HUDEP-2 (cell line): Measurements from ENCODE around the gene RPL19.
"Not testable (repeated sequence)": the region's sequence is repeated elsewhere in the genome, so short reads cannot be mapped to it uniquely, and the experiment has no call there.

Source experiments
- DNase-seq, 76 experiments: peaks; one replicate each; lab custom pipeline; 2025; ENCODE audit not compliant: unreplicated experiment in 76 of 76; lab: John Stamatoyannopoulos, UW

RPL19 gene

DNA sequence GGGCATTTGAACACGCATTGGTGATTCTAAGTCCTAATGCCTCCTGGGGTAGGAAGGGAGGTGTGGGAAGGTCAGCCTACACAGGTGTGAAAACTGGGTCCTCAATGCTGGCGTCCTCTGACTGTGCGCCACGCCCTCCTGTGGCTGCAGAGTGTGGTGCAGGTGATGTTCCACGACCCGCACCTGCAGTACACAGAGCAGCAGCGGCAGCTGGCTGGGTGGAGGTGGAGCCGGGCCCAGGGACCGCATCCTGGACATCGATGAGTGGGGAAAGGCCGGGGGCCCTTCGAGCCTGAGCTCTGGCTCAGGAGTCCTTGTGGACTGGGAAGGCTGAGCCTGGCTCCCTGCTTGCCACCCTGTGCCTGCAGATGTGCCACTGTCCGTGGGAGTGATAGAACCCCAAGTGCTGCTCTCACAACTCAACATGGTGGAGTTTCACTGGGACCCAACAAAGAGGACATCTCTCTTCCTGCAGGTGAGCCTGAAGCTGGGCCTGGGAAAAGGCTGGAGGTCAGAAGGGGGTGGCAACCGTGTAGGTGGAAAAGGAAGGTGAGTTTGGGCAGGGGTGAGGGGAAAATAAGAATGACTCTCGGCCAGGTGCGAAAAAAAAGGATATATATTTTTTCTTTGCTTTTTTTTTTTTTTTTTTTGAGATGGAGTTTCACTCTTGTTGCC, 39.7 kb downstream of the RPL19 start:
- peak in 30 of 76 experiments; percentile 4 to 52 (median 19) for DNase-seq

DNA sequence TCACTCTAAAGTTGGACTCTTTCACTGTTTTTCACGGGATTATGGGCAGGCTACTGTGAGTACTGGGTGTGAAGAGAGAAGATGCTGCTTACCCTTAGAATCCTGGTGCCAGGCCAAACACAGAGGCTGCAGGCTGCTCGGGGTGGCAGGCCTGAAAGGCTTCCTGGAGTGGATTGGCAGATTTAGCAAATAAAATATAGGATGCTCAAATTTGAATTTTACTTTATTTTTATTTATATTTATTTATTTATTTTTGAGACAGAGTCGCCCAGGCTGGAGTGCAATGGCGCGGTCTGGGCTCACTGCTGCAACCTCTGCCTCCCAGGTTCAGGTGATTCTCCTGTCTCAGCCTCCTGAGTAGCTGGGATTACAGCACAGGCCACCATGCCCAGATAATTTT, 40.5 kb downstream of the RPL19 start:
- DNase-seq: no peak

DNA sequence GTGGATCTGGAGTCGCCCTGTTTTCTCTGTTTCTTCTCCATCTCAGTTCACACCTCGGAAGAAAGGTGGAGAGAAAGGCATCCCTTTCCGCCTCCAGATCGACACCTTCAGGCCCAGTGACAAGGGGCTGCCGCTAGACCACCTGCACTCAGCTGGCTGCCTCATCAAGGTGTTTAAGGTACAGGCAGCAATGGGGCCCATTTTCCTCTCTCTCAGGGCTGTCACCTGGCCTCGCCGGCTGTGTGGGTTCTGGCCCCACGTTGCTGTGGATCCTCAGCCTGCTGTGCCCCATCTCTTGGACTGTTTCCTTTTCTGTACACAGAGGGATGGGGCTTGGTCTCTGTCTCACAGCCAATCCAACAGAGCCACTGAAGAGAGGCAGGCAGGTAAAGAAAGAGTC, 43.1 kb downstream of the RPL19 start:
- DNase-seq: no peak

DNA sequence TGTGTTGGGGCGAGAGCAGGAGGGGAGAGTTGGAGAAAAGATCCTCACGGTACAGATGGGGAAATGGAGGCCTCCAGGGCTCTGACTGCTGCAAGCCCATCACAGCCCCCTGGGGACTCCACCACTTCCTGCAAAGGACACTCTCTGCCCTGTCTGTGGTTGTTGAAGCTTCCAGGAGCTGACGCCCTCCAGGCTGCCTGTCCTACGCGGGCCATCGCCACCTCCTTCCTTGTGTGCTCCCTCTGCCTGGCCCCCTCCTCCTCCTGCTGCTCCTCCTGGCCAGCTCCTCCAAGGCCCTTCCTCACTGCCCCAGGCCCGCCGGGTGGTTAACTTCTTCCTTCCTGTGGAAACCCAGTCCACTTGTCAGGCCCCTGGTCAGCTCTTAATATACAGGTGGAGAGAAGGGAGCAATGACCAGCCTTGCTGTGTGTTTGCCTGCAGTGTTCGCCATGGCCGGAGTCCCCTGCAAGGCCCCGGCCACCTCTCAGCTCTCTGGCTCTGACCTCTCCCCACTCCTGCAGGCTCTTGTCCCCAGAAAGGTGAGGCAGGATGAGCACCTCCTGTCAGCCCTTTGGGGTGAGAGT, 44.0 kb downstream of the RPL19 start:
- no peak for DNase-seq

DNA sequence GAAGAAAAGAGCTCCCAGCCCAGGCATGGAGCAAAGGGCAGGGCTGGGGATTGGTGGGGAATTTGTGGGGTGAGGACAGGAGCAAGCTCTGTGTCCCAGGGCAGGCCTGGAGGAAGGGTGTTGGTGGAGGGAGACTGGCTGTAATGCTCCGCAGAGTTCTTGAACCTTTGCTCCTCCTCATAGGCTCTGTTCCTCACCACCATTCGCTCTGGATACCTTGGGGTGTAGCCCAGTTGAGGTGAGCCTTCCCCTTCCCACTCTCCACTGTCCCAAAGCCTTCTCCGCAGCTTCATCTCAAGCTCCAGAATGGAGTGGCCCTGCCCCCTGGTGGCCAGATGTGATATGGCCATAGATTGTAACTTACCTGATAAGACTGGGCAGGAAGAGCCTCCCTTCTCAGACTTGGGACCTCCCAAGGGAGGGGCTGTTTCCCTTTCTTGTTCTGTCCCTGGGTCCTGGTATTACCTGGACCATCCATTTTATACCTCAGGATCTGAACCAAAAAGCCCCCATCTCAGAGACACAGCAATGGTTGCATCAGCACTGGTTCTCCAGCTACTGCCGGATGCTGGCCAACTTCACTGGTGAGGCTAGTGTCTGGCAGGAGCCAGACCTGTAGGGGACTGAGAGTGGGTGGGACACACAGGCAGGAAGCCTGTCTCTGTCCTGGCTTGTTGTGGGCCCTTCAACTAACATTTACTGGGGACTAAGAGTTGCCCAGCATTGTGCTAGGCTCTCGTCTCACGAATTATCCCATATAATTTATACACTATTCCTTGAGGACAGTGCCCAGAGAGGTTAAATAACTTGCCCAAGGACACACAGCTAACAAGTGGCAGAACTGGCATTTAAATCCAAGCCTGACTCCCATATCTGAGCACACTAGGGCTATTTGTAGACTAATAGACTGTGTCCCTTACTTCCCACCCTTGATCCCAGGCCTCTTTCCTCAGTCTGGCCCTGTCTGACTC, 44.8 kb downstream of the RPL19 start:
- peak in 72 of 76 experiments; percentile 7 to 84 (median 65) for DNase-seq

DNA sequence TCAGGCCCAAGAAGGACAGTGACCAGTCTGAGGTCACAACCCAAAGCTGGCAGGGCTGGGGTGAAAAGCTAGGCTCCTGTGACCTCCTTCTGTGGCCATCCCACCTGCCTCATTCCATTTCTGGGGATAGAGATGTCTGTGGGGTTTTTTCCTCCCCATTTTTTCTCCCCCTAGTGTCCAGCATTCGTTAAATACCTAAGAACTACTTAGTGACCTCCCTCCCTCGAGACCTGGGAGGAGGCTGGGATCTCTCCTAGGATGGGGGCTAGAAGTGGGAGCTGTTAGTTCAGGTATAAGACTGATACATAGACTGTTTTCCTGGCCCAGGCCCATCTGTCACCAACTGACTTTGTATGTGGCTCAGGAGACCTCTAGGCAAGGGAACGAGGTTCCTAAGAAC, 46.2 kb downstream of the RPL19 start:
- no peak for DNase-seq

DNA sequence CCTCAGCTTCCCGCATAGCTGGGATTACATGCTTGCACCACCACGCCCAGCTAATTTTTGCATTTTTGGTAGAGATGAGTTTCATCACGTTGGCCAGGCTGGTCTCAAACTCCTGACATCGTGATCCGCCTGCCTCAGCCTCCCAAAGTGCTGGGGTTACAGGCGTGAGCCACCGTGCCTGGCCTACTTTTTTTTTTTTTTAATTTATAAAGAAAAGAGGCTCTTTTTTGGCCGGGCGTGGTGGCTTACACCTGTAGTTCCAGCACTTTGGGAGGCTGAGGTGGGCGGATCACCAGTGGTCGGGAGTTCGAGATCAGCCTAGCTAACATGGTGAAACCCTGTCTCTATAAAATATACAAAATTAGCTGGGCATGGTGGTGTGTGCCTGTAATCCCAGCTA, 50.0 kb downstream of the RPL19 start:
- not testable (repeated sequence) for DNase-seq

DNA sequence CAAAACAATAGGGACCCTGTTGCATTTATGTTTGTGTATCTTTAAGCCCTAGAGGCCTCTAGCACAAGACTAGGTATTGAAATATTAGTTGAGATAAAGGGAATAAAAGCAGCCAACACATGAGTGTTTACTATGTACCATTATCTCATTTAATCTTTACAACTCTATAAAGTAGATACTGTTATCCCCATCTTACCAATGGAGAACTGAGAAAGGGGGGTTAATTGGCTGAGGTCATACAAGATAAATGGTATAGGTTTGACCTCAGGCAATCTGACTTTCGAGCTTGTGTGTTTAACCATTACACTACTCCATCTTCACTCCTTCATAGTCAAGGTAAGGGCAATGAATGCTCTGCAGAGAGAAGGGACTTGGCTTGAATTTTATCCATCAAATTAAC, 51.9 kb downstream of the RPL19 start:
- no peak for DNase-seq

DNA sequence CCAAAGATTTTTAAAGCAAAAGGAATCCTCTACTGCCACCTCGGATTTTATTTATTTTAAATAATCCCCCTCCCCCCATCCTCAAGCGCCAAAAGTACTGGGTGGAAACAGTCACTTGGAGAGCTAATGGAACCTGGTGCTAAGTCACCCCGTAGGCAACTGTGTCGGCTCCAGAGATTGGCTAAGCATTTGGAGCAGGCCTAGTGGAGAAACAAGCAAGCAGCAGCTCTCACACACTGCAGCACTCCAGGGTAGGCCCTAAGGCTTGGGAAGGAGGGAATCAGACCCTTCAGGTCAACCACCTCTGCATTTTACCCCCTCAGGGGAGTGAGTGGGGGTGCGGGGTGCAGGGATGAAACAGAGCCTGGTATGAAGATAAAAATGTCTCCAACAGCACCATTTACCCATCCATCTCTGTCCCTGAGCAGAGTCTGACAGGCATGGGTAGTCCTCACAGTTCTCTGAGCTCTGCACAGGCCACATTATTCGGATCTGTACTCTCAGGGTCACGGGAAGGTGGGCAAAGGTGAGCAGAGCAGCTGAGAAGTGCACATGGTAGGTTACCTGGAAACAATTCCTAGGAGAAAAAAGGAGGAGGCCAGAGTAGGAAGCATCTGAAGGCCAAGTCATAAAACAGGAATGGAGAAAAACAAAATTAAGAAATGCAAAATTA, 52.8 kb downstream of the RPL19 start:
- DNase-seq: no peak
